NCI-H345 (cell line): Measurements from ENCODE around the gene RASA3.

ENCODE experiments used
- DNase-seq: peaks from one replicate; lab custom pipeline; 2025; lab: John Stamatoyannopoulos, UW

The RASA3 gene

DNA sequence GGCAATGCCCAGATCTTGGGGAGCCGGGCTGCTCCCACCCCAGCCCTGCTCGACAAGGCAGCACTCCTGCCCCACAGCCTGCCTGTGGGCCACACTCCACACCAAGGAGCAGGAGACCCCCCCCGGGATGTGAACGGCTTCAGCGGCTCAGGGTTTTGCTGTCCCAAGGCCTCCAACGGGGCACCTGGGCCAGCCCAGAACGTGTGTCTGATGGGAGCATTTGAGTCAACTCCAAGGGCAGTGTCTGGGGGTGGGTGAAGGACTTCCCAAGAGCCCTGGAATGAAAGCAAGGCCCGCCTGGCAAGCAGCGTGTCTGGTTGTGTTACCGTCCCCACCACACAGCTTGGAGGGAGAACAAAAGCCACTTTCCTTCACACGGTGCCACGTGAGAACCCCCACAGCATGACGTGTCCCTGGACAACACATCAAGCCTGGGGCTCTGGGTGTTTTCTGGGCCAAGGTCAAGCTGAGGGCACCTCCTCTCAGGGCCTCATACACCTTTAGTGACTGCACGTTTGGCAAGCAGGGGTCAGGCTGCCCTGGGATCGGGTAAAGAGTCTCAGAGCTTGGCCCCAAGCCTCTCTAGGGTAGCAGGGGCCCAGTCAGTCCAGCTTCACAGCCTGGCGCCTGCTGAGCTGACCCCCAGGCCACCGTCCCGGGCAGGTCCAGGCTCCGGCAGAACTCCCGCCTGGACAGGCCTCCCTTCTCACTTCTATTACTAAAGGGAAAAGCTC, 164.5 kb downstream of the RASA3 start:
- DNase-seq: no peak

DNA sequence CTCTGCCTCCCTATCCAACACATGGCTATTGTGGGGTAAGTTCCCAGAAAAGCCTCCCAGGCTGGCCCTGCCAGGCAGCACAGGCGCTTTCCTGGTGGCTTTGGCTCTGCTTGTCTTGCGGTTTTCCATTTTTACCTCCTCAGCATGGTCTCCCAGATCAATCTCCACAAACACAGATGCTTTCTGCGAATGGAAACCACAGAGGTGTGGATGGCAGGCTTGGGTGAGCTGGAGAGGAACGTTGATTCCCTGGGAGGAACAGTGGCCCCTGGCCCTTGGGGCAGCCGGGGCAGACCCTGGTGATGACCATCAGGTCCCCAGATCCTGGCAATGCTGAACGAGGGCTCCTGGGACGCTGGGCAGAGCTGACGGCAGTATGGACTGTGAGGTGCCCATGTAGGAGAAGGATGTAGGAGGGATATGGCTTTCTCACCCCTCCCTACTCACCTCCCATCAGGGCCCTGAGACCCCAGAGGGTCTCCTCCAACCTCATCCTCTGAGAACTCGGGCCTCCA, 165.2 kb downstream of the RASA3 start:
- DNase-seq: no peak

DNA sequence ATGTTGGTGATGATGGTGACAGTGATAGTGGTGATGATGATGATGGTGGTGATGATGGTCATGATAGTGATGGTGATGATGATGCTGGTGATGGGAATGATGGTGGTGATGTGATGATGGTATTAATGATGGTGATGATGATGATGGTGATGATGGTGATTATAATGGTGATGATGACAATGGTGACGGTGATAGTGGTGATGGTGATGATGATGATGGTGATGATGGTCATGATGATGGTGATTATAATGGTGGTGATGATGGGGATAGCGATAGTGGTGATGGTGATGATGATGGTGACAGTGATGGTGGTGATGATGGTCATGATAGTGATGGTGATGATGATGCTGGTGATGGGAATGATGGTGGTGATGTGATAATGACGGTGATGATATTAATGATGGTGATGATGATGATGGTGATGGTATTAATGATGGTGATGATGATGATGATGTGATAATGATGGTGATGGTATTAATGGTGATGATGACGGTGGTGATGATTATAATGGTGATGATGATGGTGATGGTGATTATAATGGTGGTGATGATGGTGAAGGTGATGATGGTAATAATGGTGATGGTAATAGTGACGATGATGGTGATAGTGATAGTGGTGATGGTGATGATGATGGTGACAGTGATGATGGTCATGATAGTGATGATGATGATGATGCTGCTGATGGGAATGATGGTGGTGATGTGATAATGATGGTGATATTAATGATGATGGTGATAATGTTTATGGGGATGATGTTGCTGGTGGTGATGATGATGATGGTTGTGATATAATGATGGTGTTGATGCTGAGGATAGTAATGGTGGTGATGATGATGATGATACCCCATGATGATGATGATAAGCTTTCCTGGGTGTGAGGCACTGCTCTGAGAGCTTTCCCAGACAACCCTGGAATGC, 166.2 kb downstream of the RASA3 start:
- DNase-seq: no peak

DNA sequence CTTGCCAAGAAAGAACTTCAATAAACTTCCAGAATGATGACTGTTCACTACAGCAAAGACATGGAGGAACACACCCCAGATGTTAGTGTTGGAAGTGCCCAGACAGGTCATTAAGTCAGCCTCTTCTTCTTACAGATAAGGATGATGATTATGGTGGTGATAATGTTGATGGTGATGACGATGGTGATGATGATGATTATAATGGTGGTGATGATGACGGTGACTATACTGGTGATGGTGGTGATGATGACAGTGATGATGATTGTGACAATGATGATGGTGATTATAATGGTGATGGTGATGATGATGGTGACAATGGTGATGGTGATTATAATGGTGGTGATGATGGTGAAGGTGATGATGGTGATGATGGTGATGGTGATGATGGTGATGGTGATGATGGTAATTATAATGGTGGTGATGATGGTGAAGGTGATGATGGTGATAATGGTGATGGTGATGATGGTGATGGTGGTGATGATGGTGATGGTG, 167.0 kb downstream of the RASA3 start:
- DNase-seq: no peak

DNA sequence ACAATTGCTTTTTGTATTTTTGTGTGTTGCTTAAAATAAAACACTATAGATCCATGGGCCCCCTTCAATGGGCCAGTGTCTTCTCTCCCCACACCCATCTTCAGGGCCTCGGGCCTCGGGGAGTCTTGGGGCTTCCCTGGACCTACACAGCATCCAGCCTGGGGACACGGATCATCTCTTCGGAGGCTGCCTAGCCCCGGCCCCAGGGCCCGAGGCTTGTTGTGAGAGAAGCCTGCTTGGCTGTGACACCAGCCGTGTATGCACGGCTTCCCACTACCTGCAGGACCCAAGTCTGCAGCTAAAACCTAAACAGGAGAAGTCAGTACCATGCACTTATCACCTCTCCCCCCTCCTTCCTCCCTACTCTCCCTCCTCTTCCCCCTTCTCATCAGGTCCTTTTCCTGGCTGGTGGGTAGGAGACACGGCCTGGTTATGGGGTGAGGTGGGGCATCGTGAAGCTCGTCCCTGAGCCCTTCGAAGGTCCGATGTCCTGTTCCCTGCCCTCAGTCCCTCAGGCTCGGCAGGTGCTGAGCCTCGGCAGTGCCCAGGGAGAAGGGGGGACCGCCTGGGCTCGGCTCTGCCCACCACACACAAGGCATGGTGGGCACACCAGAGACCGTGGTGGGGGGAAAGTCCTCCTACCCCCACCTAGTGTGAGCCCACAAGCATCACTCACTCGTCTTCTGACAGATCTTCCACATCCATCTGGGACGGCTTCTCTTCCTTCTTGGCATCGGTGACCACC, 168.0 kb downstream of the RASA3 start:
- no peak for DNase-seq

DNA sequence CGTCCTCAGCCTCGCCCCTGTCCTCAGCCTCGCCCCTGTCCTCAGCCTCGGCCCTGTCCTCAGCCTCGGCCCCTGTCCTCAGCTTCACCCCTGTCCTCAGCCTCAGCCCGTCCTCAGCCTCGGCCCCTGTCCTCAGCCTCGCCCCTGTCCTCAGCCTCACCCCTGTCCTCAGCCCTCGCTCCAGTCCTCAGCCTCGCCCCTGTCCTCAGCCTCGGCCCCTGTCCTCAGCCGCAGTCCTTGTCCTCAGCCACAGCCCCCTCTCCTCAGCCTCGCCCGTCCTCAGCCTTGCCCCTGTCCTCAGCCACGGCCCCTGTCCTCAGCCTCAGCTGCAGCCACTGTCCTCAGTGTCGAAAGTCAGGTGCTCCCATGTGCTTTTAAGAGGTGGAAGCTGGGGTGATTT, 169.0 kb downstream of the RASA3 start:
- DNase-seq: no peak

DNA sequence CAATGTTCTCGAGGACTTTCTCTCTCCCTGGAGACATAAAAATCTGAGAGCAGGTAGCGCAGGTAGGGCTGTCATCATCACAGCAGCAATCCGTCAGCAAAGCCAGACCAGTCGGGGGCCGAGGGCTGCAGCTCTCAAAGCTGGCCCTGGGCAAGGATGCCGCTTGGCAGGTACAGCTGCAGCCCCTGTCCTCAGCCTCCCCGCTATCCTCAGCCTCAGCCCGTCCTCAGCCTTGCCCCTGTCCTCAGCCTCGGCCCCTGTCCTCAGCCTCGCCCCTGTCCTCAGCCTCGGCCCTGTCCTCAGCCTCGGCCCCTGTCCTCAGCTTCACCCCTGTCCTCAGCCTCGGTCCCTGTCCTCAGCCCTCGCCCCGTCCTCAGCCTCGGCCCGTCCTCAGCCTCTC, 169.4 kb downstream of the RASA3 start:
- DNase-seq: no peak

DNA sequence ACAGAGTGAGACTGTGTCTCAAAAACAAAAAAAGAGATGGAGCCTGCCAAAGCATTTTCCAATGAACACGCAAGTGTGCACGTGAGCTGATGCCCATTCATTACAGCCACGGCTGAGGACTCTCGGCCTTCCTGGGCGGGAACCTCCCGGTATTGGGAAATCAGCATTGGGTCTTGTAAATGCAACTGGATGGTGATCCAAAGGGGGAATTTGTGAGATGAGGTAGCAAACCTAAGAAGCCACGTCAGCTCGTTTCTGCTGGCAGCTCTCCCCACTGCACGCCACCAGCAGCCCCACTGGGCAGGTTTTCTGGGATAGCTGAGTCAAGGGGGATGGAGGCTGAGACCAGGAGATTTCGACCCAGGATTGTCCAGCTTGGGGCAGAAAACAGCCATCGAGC, 170.0 kb downstream of the RASA3 start:
- no peak for DNase-seq

DNA sequence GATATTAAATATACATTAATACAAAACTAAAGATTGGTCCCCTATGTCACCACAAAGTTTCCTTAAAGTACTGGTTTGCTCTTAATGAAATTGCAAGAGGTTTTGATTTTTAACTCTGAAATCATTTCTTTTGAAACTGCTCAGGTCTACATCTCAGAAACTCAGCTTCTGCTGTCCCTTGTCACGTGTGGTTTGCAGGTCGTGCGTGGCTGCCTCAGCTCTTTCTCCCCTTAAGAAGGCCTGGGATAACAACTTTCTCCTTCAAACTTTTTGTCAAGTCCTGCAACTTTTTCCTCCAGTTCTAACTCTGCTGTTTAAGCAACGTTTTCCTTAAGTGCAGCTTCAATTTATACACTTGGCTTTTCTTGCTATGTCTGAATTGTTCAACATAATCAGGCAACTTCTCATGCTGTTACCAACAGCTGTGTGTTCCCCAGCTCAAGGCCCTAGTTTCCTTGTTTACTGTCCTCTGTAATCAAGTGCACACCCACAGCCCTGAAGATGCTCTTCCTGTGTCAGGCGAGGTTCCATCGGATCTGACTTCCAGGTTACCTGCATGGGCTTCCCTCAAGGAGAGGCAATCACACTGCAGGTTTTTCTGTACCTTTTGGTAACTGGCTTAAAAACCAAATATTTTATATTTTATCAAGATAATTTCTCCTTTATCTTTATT, 172.0 kb downstream of the RASA3 start:
- no peak for DNase-seq

DNA sequence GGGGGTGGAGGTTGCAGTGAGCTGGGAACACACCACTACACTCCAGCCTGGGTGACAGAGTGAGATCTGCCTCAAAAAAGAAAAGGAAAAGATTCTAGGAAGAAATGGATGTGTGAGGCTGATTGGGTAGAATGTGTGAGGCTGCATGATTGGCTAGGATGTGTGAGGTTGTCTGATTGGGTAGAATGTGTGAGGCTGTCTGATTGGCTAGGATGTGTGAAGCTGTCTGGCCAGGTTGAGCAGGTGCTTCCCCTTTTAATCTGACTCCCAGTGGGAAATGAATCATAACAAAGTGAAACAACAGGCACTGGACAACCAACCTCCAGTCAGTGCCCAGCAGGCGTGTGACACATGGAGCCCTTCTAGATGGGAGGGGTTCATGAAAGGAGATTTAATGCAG, 173.2 kb downstream of the RASA3 start:
- no peak for DNase-seq

DNA sequence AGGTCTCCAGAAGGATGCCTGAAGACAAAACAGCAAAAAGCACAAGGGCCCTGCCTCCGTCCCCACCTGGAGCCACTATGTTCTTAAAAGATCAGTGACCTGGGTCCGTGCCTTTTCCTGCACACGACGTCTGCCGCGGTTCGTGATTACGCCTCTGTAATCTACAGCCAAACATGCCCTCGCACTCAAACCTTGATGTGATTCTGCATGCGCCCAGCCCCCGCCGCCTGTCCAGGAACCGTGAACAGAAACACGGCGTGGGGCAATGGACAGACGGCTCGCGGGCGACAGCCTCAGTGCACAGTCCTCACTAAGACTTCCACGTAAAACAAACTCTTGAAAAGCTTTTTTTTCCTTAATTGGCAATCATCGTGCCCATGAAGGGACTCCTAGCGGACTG, 174.1 kb downstream of the RASA3 start:
- no peak for DNase-seq

DNA sequence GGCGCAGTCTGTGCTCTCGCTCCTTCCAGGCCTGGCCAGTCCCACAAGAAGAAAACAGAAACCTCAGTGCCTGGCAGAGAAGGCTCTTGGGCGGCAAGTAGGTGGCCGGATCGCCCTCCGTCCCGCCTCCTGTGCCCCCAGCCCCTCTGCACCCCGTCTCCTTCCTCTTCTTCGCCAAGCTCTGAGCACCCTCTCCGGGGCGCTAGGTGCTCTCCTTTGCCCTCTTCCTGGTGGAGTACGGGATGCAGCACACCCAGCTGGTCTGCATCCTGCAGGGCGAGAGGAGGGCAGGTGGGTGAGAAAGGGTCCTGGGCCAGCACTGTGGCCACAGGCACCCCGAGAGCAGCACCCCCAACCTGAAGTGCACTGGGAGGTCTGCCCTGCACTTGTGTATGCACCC, 175.9 kb downstream of the RASA3 start:
- no peak for DNase-seq

DNA sequence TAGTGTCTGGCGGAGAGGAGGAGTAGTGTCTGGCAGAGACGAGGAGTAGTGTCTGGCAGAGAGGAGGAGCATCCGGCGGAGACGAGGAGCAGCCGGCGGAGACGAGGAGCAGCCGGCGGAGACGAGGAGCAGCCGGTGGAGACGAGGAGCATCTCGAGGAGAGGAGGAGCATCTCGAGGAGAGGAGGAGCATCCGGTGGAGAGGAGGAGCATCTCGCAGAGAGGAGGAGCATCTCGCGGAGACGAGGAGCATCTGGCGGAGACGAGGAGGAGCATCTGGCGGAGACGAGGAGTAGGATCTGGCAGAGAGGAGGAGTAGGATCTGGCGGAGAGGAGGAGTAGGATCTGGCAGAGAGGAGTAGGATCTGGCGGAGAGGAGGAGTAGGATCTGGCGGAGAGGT, 176.7 kb downstream of the RASA3 start:
- no peak for DNase-seq

DNA sequence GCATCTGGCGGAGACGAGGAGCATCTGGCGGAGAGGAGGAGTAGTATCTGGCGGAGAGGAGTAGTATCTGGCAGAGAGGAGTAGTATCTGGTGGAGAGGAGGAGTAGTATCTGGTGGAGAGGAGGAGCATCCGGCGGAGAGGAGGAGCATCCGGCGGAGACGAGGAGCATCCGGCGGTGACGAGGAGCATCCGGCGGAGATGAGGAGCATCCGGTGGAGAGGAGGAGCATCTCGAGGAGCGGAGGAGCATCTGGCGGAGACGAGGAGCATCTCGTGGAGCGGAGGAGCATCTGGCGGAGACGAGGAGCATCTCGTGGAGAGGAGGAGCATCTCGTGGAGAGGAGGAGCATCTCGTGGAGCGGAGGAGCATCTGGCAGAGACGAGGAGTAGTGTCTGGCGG, 177.2 kb downstream of the RASA3 start:
- DNase-seq: no peak

DNA sequence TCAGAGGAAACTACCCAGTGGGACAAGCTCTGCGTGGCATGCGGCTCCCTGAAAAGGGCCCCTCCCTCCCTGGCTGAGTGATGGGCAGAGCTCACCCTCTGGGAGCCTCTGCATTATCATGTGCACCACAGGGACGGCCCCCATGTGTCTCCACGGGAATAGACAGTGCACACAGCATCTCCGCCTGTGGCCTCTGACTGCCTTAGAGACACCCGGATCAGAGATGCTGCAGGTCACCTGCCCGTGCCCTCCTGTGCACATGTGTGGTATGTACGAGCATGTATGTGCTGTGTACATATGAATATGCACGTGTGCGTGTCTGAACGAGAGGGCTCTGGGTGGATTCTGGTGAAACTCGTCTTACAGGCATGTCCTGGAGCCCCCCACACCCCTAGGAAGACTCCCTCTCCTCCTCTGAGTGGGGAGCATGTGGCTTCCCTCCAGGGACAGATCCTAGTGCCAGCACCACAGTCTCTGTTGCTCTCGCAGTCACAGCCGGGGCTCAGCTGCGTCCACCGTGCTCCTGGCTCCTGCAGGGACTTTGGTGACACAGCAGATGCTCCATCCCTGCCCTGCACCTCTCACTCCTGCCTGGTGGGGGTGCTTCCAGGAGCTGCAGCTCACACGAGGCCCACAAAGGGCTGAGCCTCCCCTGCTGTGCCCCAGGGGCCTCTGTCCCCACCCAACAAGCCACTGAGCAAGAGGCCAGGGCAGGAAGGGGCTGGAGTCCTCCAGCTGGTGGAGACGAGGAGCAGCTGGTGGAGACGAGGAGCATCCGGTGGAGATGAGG, 178.2 kb downstream of the RASA3 start:
- no peak for DNase-seq

DNA sequence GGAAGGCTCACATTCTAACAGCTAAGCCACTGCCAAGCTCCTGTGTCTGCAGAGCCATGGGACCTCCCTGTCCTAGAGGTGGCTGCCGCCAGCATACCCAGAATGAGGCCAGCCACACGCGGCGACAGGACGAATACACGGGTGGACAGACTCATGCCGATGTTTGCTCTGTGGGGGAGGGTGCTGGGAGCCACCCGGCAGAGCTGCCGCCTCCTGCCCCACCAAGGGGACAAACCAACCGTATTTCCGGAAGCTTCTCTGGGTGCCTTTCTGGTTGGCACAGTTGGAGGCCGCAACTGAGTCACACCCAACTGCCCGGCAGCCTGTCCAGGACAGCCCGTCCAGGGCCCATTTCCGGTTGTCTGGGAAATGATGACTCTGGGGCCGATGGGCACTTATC, 178.9 kb downstream of the RASA3 start:
- no peak for DNase-seq

DNA sequence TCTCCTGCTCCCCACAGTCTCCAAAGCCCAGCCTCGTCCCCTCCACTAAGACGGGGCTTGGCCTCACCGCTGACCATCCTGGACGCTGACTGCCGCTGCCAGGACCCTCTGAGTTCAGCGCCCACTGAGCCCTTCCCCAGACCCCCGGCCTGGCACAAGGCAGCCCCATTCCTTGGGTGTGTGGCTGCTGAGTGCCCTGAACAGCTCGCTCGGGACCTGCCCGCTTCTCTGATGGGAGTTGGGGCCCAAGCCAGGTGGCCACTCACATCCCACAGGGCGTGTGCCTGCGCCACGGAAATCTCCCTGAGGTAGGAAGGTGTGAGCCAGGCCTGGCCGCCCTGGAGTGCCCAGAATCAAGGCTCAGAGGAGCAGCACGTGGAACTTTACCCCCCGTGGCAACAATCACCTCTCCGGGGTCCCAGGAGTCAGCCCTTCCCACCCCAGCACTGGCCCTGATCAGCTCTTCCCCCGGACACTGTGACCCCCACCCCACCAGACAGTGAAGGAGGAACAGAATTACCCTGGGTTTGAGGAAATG, 179.4 kb downstream of the RASA3 start:
- no peak for DNase-seq

DNA sequence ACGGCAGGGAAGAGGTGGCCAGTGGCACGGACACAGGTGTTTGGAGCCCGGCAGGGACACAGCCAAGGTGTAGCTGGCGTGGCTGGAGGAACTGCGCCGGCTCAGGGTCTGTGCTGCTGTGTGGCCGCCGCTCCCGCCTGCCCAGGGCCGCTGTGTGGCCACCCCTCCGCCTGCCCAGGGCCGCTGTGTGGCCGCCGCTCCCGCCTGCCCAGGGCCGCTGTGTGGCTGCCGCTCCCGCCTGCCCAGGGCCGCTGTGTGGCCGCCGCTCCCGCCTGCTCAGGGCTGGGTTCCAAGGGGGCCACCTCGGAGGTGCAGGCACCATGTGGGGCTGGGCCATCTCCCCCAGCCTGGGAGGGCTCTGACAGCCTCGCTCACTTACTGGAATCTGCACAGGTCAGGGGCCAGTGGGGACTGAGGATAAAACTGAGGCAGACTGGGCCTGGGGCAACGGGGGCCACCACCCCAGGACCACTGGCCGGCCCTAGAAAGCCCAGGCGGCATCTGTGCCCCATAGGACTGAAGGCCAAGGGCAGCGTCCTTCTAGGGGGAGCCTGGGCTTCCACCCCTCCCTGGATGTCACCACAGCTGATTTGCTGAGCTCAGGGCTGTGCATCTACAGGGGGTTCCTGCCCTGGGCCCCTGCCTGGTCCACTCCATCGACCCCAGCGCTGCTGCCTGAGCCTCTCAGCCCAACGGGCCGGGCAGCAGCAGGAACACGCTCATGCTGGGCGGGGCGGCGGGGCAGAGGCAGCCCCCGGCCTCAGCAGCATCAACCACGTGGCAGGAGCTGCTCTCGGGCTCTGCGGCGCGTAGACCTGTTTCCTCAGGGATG, 180.1 kb downstream of the RASA3 start:
- no peak for DNase-seq

DNA sequence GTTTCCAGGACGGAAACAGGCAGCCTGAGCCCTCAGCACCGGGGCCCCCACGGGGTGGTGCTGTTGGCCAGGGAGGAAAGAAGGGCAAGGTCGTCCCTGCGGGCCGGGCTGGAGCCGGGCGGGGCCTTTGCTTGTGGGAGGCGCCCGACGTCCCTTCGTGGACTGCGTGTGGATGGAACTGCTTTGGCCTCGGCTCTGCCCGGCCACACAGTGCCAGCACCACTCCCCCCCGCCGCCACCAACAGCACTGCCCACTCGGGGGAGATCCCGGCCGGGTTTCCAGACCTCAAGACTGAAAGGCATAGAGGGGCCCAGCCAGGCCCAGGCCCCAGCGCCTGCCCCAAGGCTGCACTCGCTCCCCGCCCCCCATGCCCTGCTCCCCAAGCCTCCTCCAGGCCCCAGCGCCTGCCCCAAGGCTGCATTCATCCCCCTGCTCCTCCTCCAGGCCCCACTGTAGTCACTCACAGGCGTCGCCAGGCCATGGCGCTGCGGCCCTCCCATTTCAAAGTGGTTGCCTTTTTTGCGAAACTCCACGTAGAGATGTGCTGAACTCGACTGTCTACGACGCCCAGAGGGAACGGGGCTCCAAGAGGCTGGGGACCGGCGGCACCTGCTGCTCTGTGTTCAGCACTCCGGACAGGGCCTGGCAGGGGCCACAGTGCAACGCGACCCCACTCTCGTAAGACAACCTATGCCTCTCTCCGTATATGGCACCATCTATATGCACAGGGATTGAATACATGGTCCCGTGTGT, 181.0 kb downstream of the RASA3 start:
- DNase-seq: no peak
